HepG2 (cell line): ENCODE results near the gene RING1. TPM values are rescaled to one million over a fixed set of nuclear protein-coding genes. Genes with fewer than 3 reads are reported as not detected.
A peak's percentile ranks its signal among the peaks of the same experiment; 100 is the strongest.

Source experiments
- ATAC-seq: fragments of 200-7000 bp; cut with Tn5 transposase; 3 replicates; pipeline ENCODE4 v1.9.1; 2020; ENCODE audit warnings: mild to moderate bottlenecking, moderate library complexity
- BruUV-seq: library from RNA; stranded (reverse); fragments of 400-500 nt; replicated peaks from 2 replicates; lab custom pipeline; 2021; lab: Mats Ljungman, UMichigan
- CTCF ChIA-PET: fragments of 300-600 bp; formaldehyde crosslinking; extraction: SDS; loops from one replicate; lab custom pipeline; 2021; ENCODE audit warnings: low total read pairs, inconsistent platforms, low intra/inter-chr PET ratio; lab: Yijun Ruan, JAX
- POLR2A ChIA-PET: fragments of 350-600 bp; sonication (Branson Sonifier 250); formaldehyde crosslinking; loops from one replicate; lab custom pipeline; 2020; ENCODE audit warnings: antibody characterized with exemption, inconsistent platforms; lab: Yijun Ruan, JAX
- DNase-seq: peaks from one replicate; pipeline ENCODE4 v3.0.0-alpha.2; 2015; ENCODE audit warnings: low spot score
- FAIRE-seq: peaks from 3 replicates; lab custom pipeline; 2011; peaks lifted over from hg19 to GRCh38; lab: Jason Lieb, UNC
- H2AFZ ChIP-seq: one replicate; pipeline ENCODE4 v1.6.1; 2011; ENCODE audit warnings: low read length, inconsistent platforms
- H3K27ac ChIP-seq: fragments of 300-600 bp; 3 replicates; pipeline ENCODE4 v1.8.0; 2011; ENCODE audit warnings: mixed run types, mild to moderate bottlenecking, mixed read lengths, low read length, inconsistent platforms; ENCODE audit not compliant: insufficient read depth; ENCODE audit errors: extremely low read length
- H3K27me3 ChIP-seq, 2 experiments: fragments of 200-600 bp in 1 of 2; 2 replicates in 1 of 2; 3 replicates in 1 of 2; pipeline versions ENCODE4 v1.6.0 to v1.8.0; 2011; ENCODE audit warnings: low read length in 2 of 2, mild to moderate bottlenecking in 2 of 2, moderate library complexity in 2 of 2, inconsistent platforms in 1 of 2; ENCODE audit not compliant: insufficient read depth in 2 of 2, control insufficient read depth in 1 of 2
- H3K36me3 ChIP-seq, 2 experiments: fragments of 200-600 bp in 1 of 2; replicated peaks in 1 of 2; 2 replicates in 1 of 2; 3 replicates in 1 of 2; pipeline versions ENCODE4 v1.5.1 to v1.8.0; 2011; ENCODE audit warnings: low read length in 2 of 2, inconsistent platforms in 1 of 2; ENCODE audit not compliant: insufficient read depth in 2 of 2, control insufficient read depth in 1 of 2
- H3K4me1 ChIP-seq: 2 replicates; pipeline ENCODE4 v1.5.1; 2012; ENCODE audit warnings: low read length, inconsistent platforms; ENCODE audit not compliant: insufficient read depth
- H3K4me2 ChIP-seq: 2 replicates; pipeline ENCODE4 v1.6.0; 2011; ENCODE audit warnings: low read depth, low read length, inconsistent platforms
- H3K4me3 ChIP-seq, 3 experiments: fragments of 200-600 bp in 1 of 3; sonication (generic), shearing (Covaris generic) in 1 of 3; replicated peaks in 1 of 3; 2 replicates each; pipeline ENCODE4 v1.5.1; 2011 to 2016; ENCODE audit warnings: low read length in 3 of 3, inconsistent platforms in 2 of 3, low read depth in 2 of 3, mild to moderate bottlenecking in 2 of 3, control low read depth in 1 of 3, mixed read lengths in 1 of 3; ENCODE audit not compliant: insufficient read depth in 1 of 3
- H3K79me2 ChIP-seq: one replicate; pipeline ENCODE4 v1.6.1; 2011; ENCODE audit warnings: low read length, inconsistent platforms; ENCODE audit not compliant: insufficient read depth
- H3K9ac ChIP-seq: 2 replicates; pipeline ENCODE4 v1.6.0; 2011; ENCODE audit warnings: mild to moderate bottlenecking, low read depth, low read length, inconsistent platforms; ENCODE audit not compliant: insufficient read depth
- H3K9me3 ChIP-seq: 2 replicates; pipeline ENCODE4 v1.5.1; 2012; ENCODE audit warnings: mild to moderate bottlenecking, low read length
- H4K20me1 ChIP-seq: 2 replicates; pipeline ENCODE4 v1.6.0; 2011; ENCODE audit warnings: inconsistent platforms, mild to moderate bottlenecking, low read length, moderate library complexity; ENCODE audit not compliant: insufficient read depth
- IRX3 ChIP-seq: sonication (generic); formaldehyde crosslinking; IDR thresholded peaks from 2 replicates; pipeline ENCODE4 v1.8.1; 2023; ENCODE audit warnings: mild to moderate bottlenecking, low read depth, missing genetic modification reagents, borderline replicate concordance
- KLF6 ChIP-seq: IDR thresholded peaks from 2 replicates; pipeline ENCODE4 v1.8.0; 2016; ENCODE audit warnings: missing biosample characterization, missing genetic modification reagents
- RBFOX2 ChIP-seq: fragments of 200-400 bp; formaldehyde crosslinking; IDR thresholded peaks from 2 replicates; pipeline ENCODE4 v1.6.1; 2017; ENCODE audit warnings: low read depth, mild to moderate bottlenecking, low read length
- ZNF367 ChIP-seq: sonication (generic); formaldehyde crosslinking; IDR thresholded peaks from 2 replicates; pipeline ENCODE4 v1.4.0; 2020; ENCODE audit warnings: missing genetic modification reagents, borderline replicate concordance
- ZNF432 ChIP-seq: sonication (generic); formaldehyde crosslinking; IDR thresholded peaks from 2 replicates; pipeline ENCODE4 v1.5.0; 2020; ENCODE audit warnings: missing genetic modification reagents, mild to moderate bottlenecking, borderline replicate concordance
- ZNF670 ChIP-seq: sonication (generic); formaldehyde crosslinking; IDR thresholded peaks from 2 replicates; pipeline ENCODE4 v1.8.0; 2022; ENCODE audit warnings: mild to moderate bottlenecking, missing genetic modification reagents, borderline replicate concordance
- ZZZ3 ChIP-seq: sonication (generic); formaldehyde crosslinking; IDR thresholded peaks from 2 replicates; pipeline ENCODE4 v1.4.0; 2020; ENCODE audit warnings: missing genetic modification reagents, mild to moderate bottlenecking, borderline replicate concordance
- WGBS: methylation state at CpG from one replicate; pipeline ENCODE4 v1.1.6; 2017; ENCODE audit warnings: low lambda C conversion rate; 5-methylcytosine and 5-hydroxymethylcytosine counted together
- in situ Hi-C: cut with HindIII; loops from 2 replicates; pipeline ENCODE4 v1.10.0; 2017; ENCODE audit warnings: low pct_unique_long_range_greater_than_20kb; ENCODE audit not compliant: extremely low pct_ligation_motif_present
- intact Hi-C: fragments of 100-400 bp; cut with micrococcal nuclease; formaldehyde crosslinking; loops from one replicate; pipeline ENCODE4 v1.10.0; 2022; ENCODE audit not compliant: unreplicated experiment
- polyA plus RNA-seq, 8 experiments: library from polyadenylated mRNA; depleted of rRNA in 3 of 8; stranded (reverse) in 7 of 8; unstranded in 1 of 8; fragments of >200 nt; fragmentation: Illumina TruSeq in 4 of 8; extraction: Trizol in 4 of 8; gene quantifications; 2 replicates each; pipeline versions ENCODE4 v1.2.1 to v1.2.3, GENCODE V29; 2011 to 2016; ENCODE audit warnings: low read depth in 4 of 8, missing spikeins in 1 of 8, mixed read lengths in 1 of 8; ENCODE audit not compliant: insufficient read depth in 1 of 8
- total RNA-seq, 5 experiments: library from RNA; depleted of rRNA; stranded (reverse); fragments of >200 nt; fragmentation: Illumina TruSeq; extraction: Trizol; gene quantifications; 2 replicates each; pipeline ENCODE4 v1.2.3, GENCODE V29; 2016; ENCODE audit warnings: low read depth in 1 of 5
- TF ChIP-seq, protein P1 (sequence below): sonication (generic); formaldehyde crosslinking; conservative IDR thresholded peaks from 2 replicates; pipeline ENCODE4 v1.5.0; 2020; ENCODE audit warnings: missing genetic modification reagents
- TF ChIP-seq, protein P2 (sequence below): sonication (generic); formaldehyde crosslinking; IDR thresholded peaks from 2 replicates; pipeline ENCODE4 v1.8.1; 2022; ENCODE audit warnings: low read depth, mild to moderate bottlenecking, missing genetic modification reagents
- TF ChIP-seq, protein P3 (sequence below): sonication (generic); formaldehyde crosslinking; IDR thresholded peaks from 2 replicates; pipeline ENCODE4 v1.5.0; 2020; ENCODE audit warnings: mild to moderate bottlenecking, missing genetic modification reagents
- TF ChIP-seq, protein P4 (sequence below): fragments of 450-650 bp; IDR thresholded peaks from 2 replicates; pipeline ENCODE4 v1.6.1; 2017; ENCODE audit warnings: mild to moderate bottlenecking

RING1 gene
- total and polyA plus RNA-seq, 2 of the 13 experiments (the other 11 are each of a cell fraction or from before 2014, with no cell fraction given), result 23.9 to 33.6 TPM

DNA sequence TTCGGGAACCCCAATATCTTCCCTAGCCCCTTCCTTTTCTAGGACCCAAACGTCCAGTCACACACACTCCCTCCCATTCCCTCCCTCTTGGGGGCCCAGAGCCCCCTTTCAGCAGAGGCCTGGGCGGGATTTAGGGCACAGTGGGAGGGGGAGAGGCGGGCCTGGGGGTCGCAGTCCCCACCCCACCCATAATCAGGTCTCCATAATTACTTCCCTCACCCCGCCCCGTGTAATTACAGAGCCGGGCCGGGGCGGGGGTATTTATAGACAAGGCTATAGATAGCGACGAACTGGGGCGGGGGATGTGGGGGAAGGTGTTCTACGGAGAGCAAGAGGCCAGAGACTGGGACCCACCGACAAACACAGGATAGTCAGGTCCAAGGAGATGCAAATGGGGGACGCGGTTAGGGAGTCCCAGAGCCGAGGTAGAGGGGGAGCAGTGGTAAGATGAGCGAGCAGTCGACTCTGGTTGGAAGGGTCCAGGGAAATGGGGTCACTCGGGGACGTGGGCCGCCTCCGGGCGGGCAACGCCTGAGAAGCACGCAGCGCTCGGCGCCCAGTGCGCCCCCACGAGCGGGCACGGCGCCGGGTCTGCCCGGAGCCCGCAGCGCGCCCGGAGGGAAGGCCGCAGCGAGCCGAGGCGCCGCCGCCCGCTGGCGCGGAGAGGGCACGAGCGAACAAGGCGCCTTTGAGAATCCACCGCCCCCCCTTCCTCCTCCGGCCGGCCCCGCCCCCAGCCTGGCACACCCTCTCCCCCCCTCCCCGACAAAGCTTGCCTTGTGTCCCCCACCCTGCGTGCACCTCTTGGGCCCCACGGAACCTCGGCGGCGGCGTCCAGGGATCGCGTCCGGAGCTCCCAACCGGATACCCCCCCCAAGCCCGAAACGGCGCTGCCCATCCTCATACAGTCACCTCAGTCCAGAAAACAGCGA is 15.4 kb upstream of the RING1 start (continued):
- TF ChIP-seq KLF6 (CRISPR knock-in tag) (no peak), ZNF670 (CRISPR knock-in tag) (no peak), IRX3 (CRISPR knock-in tag) (no peak)
- TF ChIP-seq, protein P1, sequence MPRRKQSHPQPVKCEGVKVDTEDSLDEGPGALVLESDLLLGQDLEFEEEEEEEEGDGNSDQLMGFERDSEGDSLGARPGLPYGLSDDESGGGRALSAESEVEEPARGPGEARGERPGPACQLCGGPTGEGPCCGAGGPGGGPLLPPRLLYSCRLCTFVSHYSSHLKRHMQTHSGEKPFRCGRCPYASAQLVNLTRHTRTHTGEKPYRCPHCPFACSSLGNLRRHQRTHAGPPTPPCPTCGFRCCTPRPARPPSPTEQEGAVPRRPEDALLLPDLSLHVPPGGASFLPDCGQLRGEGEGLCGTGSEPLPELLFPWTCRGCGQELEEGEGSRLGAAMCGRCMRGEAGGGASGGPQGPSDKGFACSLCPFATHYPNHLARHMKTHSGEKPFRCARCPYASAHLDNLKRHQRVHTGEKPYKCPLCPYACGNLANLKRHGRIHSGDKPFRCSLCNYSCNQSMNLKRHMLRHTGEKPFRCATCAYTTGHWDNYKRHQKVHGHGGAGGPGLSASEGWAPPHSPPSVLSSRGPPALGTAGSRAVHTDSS (CRISPR knock-in tag), result no peak

DNA sequence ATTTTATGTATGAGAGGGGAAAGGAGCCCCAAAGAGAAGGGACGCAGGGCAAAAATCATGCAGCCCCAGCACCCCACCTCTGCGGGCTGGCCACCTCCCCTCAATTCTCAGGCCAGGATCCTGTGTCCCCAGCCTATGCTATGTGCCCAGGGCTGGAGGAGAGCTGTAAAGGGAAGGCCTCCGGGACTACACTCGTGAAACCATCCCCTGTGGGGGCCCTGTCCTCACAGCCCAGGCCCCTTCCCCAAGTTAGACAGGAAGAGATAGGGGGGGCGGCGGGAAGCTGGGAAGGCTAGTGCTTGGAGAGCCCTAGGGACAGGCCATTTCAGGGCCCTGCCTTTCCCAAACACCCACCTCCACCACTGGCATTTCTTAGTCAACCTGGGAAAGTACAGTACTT is 14.7 kb upstream of the RING1 start:
- peaks cover 19 to 34% of the 10 kb centered on the region in 2 experiments for H3K36me3 ChIP-seq
- BruUV-seq, result no TSS peak
- H3K4me1 ChIP-seq, result peaks cover 52% of the 10 kb centered on the region
- ChIA-PET POLR2A (no interaction called here), CTCF (no interaction called here)
- H3K27me3 ChIP-seq, result peaks cover 0 to 10% of the 10 kb centered on the region in 2 experiments; a peak in 1 of 5 replicates
- peaks cover 16% of the 10 kb centered on the region for H4K20me1 ChIP-seq
- in situ Hi-C loops, result no loop called here
- WGBS, result 94% methylated on average over 6 of the region's 6 CpGs
- H3K9ac ChIP-seq, result no peak overlapping the region
- intact Hi-C loops, result no loop called here
- no peak for DNase-seq
- H3K9me3 ChIP-seq, result no peaks in the 10 kb centered on the region
- no peak for FAIRE-seq
- no peak overlapping the region for H2AFZ ChIP-seq
- H3K79me2 ChIP-seq, result no peaks in the 10 kb centered on the region
- no peak overlapping the region for H3K4me2 ChIP-seq
- ATAC-seq, result no peak
- no peak overlapping the region for H3K4me3 ChIP-seq
- H3K27ac ChIP-seq, result no peak overlapping the region
- TF ChIP-seq ZNF367 (CRISPR knock-in tag) (no peak), RBFOX2 (peak; percentile 14; the same call in 1 of the 2 replicates), ZZZ3 (CRISPR knock-in tag) (no peak), ZNF432 (CRISPR knock-in tag) (no peak)
- TF ChIP-seq, protein P2, sequence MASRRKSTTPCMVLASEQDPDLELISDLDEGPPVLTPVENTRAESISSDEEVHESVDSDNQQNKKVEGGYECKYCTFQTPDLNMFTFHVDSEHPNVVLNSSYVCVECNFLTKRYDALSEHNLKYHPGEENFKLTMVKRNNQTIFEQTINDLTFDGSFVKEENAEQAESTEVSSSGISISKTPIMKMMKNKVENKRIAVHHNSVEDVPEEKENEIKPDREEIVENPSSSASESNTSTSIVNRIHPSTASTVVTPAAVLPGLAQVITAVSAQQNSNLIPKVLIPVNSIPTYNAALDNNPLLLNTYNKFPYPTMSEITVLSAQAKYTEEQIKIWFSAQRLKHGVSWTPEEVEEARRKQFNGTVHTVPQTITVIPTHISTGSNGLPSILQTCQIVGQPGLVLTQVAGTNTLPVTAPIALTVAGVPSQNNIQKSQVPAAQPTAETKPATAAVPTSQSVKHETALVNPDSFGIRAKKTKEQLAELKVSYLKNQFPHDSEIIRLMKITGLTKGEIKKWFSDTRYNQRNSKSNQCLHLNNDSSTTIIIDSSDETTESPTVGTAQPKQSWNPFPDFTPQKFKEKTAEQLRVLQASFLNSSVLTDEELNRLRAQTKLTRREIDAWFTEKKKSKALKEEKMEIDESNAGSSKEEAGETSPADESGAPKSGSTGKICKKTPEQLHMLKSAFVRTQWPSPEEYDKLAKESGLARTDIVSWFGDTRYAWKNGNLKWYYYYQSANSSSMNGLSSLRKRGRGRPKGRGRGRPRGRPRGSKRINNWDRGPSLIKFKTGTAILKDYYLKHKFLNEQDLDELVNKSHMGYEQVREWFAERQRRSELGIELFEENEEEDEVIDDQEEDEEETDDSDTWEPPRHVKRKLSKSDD (CRISPR knock-in tag), result no peak
- TF ChIP-seq, protein P3, sequence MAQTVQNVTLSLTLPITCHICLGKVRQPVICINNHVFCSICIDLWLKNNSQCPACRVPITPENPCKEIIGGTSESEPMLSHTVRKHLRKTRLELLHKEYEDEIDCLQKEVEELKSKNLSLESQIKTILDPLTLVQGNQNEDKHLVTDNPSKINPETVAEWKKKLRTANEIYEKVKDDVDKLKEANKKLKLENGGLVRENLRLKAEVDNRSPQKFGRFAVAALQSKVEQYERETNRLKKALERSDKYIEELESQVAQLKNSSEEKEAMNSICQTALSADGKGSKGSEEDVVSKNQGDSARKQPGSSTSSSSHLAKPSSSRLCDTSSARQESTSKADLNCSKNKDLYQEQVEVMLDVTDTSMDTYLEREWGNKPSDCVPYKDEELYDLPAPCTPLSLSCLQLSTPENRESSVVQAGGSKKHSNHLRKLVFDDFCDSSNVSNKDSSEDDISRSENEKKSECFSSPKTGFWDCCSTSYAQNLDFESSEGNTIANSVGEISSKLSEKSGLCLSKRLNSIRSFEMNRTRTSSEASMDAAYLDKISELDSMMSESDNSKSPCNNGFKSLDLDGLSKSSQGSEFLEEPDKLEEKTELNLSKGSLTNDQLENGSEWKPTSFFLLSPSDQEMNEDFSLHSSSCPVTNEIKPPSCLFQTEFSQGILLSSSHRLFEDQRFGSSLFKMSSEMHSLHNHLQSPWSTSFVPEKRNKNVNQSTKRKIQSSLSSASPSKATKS, result no peak
- TF ChIP-seq, protein P4, sequence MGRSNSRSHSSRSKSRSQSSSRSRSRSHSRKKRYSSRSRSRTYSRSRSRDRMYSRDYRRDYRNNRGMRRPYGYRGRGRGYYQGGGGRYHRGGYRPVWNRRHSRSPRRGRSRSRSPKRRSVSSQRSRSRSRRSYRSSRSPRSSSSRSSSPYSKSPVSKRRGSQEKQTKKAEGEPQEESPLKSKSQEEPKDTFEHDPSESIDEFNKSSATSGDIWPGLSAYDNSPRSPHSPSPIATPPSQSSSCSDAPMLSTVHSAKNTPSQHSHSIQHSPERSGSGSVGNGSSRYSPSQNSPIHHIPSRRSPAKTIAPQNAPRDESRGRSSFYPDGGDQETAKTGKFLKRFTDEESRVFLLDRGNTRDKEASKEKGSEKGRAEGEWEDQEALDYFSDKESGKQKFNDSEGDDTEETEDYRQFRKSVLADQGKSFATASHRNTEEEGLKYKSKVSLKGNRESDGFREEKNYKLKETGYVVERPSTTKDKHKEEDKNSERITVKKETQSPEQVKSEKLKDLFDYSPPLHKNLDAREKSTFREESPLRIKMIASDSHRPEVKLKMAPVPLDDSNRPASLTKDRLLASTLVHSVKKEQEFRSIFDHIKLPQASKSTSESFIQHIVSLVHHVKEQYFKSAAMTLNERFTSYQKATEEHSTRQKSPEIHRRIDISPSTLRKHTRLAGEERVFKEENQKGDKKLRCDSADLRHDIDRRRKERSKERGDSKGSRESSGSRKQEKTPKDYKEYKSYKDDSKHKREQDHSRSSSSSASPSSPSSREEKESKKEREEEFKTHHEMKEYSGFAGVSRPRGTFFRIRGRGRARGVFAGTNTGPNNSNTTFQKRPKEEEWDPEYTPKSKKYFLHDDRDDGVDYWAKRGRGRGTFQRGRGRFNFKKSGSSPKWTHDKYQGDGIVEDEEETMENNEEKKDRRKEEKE, result no peak
